NCI-H1417 (cell line): ENCODE results near the gene HIP1R.
A peak's percentile ranks its signal among the peaks of the same experiment; 100 is the strongest.
"Not testable (repeated sequence)": the region's sequence is repeated elsewhere in the genome, so short reads cannot be mapped to it uniquely, and the experiment has no call there.

Experiments
- DNase-seq, 3 experiments: peaks; one replicate each; lab custom pipeline; 2025; lab: John Stamatoyannopoulos, UW

Gene HIP1R

GRCh38 chr12:122893208-122894153, 58.2 kb downstream of the HIP1R start:
- no peak for DNase-seq

GRCh38 chr12:122894193-122895121, 59.2 kb downstream of the HIP1R start:
- DNase-seq, result peak in 1 of 3 experiments; percentile 13

- peak in 1 of 3 experiments; percentile 66 for DNase-seq
Measured at GRCh38 chr12:122895320-122895703, 60.1 kb downstream of the HIP1R start.

GRCh38 chr12:122895704-122896636, 60.7 kb downstream of the HIP1R start, which contains the start of gene VPS37B:
VPS37B (minus strand) TSS chr12:122896124; CDS start chr12:122896062, 62 bp downstream.
- DNase-seq, result peak; percentile 88 to 92 (median 91)

- no peak for DNase-seq
Measured at GRCh38 chr12:122896662-122897061, 61.4 kb downstream of the HIP1R start.

GRCh38 chr12:122899887-122900286, 64.6 kb downstream of the HIP1R start:
- DNase-seq, result no peak

GRCh38 chr12:122902854-122903692, 67.8 kb downstream of the HIP1R start:
- no peak for DNase-seq

- no peak for DNase-seq
Measured at GRCh38 chr12:122903693-122904034, 68.4 kb downstream of the HIP1R start.

GRCh38 chr12:122905258-122905657, 70.0 kb downstream of the HIP1R start:
- not testable (repeated sequence) for DNase-seq

- peak in 1 of 3 experiments; percentile 21 for DNase-seq
Measured at GRCh38 chr12:122908915-122909314, 73.7 kb downstream of the HIP1R start.

- peak in 2 of 3 experiments; percentile 83 to 92 for DNase-seq
Measured at GRCh38 chr12:122909442-122910288, 74.4 kb downstream of the HIP1R start.
